HEK293 (cell line): ENCODE measurements around the gene ATAD1.
A peak's percentile ranks its signal among the peaks of the same experiment; 100 is the strongest.

Source experiments
- CTCF ChIP-seq: fragments of 450-650 bp; formaldehyde crosslinking; IDR thresholded peaks from 2 replicates; pipeline ENCODE4 v1.5.1; 2016; ENCODE audit warnings: missing biosample characterization, missing genetic modification characterization
- GLI2 ChIP-seq: fragments of 450-650 bp; formaldehyde crosslinking; IDR thresholded peaks from 2 replicates; pipeline ENCODE4; 2017; ENCODE audit warnings: missing biosample characterization, missing genetic modification characterization, low read depth, borderline replicate concordance
- GLI4 ChIP-seq: fragments of 450-650 bp; formaldehyde crosslinking; IDR thresholded peaks from 2 replicates; pipeline ENCODE4 v1.5.1; 2016; ENCODE audit warnings: missing biosample characterization, missing genetic modification characterization
- OVOL3 ChIP-seq: fragments of 450-650 bp; formaldehyde crosslinking; IDR thresholded peaks from 2 replicates; pipeline ENCODE4 v1.5.1; 2016; ENCODE audit warnings: missing biosample characterization, missing genetic modification characterization
- PBX3 ChIP-seq: sonication (generic); formaldehyde crosslinking; IDR thresholded peaks from 2 replicates; pipeline ENCODE4 v1.8.1; 2022; ENCODE audit warnings: mild to moderate bottlenecking, moderate library complexity, missing genetic modification reagents
- PRDM1 ChIP-seq: fragments of 450-650 bp; formaldehyde crosslinking; IDR thresholded peaks from 2 replicates; pipeline ENCODE4; 2016; ENCODE audit warnings: missing biosample characterization, missing genetic modification characterization
- PRDM10 ChIP-seq: fragments of 450-650 bp; formaldehyde crosslinking; IDR thresholded peaks from 2 replicates; pipeline ENCODE4 v1.5.1; 2016; ENCODE audit warnings: missing biosample characterization, missing genetic modification characterization
- PRDM6 ChIP-seq: fragments of 450-650 bp; formaldehyde crosslinking; IDR thresholded peaks from 2 replicates; pipeline ENCODE4 v1.5.1; 2017; ENCODE audit warnings: missing biosample characterization, missing genetic modification characterization
- SCRT2 ChIP-seq: fragments of 450-650 bp; formaldehyde crosslinking; IDR thresholded peaks from 2 replicates; pipeline ENCODE4 v1.5.1; 2016; ENCODE audit warnings: missing biosample characterization, missing genetic modification characterization
- WT1 ChIP-seq: fragments of 450-650 bp; formaldehyde crosslinking; IDR thresholded peaks from 2 replicates; pipeline ENCODE4 v1.5.1; 2016; ENCODE audit warnings: missing biosample characterization, missing genetic modification characterization
- YY1 ChIP-seq: fragments of 450-650 bp; formaldehyde crosslinking; IDR thresholded peaks from 2 replicates; pipeline ENCODE4 v1.5.1; 2018; ENCODE audit warnings: missing biosample characterization, missing genetic modification characterization
- ZBTB44 ChIP-seq: fragments of 450-650 bp; IDR thresholded peaks from 2 replicates; pipeline ENCODE4 v1.5.1; 2018; ENCODE audit warnings: missing biosample characterization, mild to moderate bottlenecking, missing genetic modification characterization
- ZFP3 ChIP-seq: fragments of 450-650 bp; formaldehyde crosslinking; IDR thresholded peaks from 2 replicates; pipeline ENCODE4 v1.5.1; 2016; ENCODE audit warnings: low read depth, missing biosample characterization, missing genetic modification characterization
- ZNF24 ChIP-seq: fragments of 450-650 bp; formaldehyde crosslinking; IDR thresholded peaks from 2 replicates; pipeline ENCODE4 v1.5.1; 2016; ENCODE audit warnings: missing biosample characterization, missing genetic modification characterization
- ZNF335 ChIP-seq: fragments of 450-650 bp; formaldehyde crosslinking; conservative IDR thresholded peaks from 2 replicates; pipeline ENCODE4 v1.5.1; 2016; ENCODE audit warnings: missing biosample characterization, missing genetic modification characterization
- ZNF341 ChIP-seq: fragments of 450-650 bp; formaldehyde crosslinking; IDR thresholded peaks from 2 replicates; pipeline ENCODE4; 2016; ENCODE audit warnings: low read depth, missing biosample characterization, missing genetic modification characterization
- ZNF433 ChIP-seq: fragments of 450-650 bp; formaldehyde crosslinking; IDR thresholded peaks from 2 replicates; pipeline ENCODE4 v1.5.1; 2016; ENCODE audit warnings: missing biosample characterization, missing genetic modification characterization, low read depth
- ZNF449 ChIP-seq: fragments of 450-650 bp; formaldehyde crosslinking; IDR thresholded peaks from 2 replicates; pipeline ENCODE4 v1.5.1; 2017; ENCODE audit warnings: missing biosample characterization, mild to moderate bottlenecking, missing genetic modification characterization, moderate library complexity
- ZNF560 ChIP-seq: fragments of 450-650 bp; formaldehyde crosslinking; IDR thresholded peaks from 2 replicates; pipeline ENCODE4 v1.5.1; 2017; ENCODE audit warnings: missing biosample characterization, missing genetic modification characterization, borderline replicate concordance
- ZNF596 ChIP-seq: fragments of 450-650 bp; IDR thresholded peaks from 2 replicates; pipeline ENCODE4 v1.5.0; 2018; ENCODE audit warnings: missing biosample characterization, mild to moderate bottlenecking, missing genetic modification characterization, moderate library complexity
- ZNF692 ChIP-seq: fragments of 450-650 bp; formaldehyde crosslinking; IDR thresholded peaks from 2 replicates; pipeline ENCODE4 v1.5.1; 2016; ENCODE audit warnings: missing biosample characterization, missing genetic modification characterization
- ZNF747 ChIP-seq: fragments of 450-650 bp; formaldehyde crosslinking; IDR thresholded peaks from 2 replicates; pipeline ENCODE4 v1.5.1; 2016; ENCODE audit warnings: missing biosample characterization, missing genetic modification characterization
- ZNF776 ChIP-seq: fragments of 450-650 bp; formaldehyde crosslinking; IDR thresholded peaks from 2 replicates; pipeline ENCODE4 v1.5.0; 2017; ENCODE audit warnings: missing biosample characterization, missing genetic modification characterization, borderline replicate concordance
- ZSCAN30 ChIP-seq: fragments of 450-650 bp; IDR thresholded peaks from 2 replicates; pipeline ENCODE4 v1.5.1; 2018; ENCODE audit warnings: missing biosample characterization, mild to moderate bottlenecking, missing genetic modification characterization, moderate library complexity

Gene ATAD1

GRCh38 chr10:87860156-87860795 lies 42.2 kb upstream of the ATAD1 start (continued):
- TF ChIP-seq PRDM10 (tag by site-specific recombination): peak; percentile 44; the same call in 1 of the 2 replicates
- TF ChIP-seq GLI2 (tag by site-specific recombination): no peak
- TF ChIP-seq ZNF560 (tag by site-specific recombination): no peak
- TF ChIP-seq PRDM1 (tag by site-specific recombination): peak; percentile 47
- TF ChIP-seq ZSCAN30 (tag by site-specific recombination): peak; percentile 33; the same call in 1 of the 2 replicates
- TF ChIP-seq PRDM6 (tag by site-specific recombination): 0 out of 2 replicates have a peak, but pooled peaks have one; percentile 18
- TF ChIP-seq WT1: 0 out of 2 replicates have a peak, but pooled peaks have one; percentile 25
- TF ChIP-seq ZNF449 (tag by site-specific recombination): peak; percentile 74
- peak; percentile 67; the same call in 1 of the 2 replicates for TF ChIP-seq ZNF692 (tag by site-specific recombination)
- peak; percentile 86 for TF ChIP-seq CTCF (tag by site-specific recombination)
- TF ChIP-seq ZNF335 (tag by site-specific recombination): peak; percentile 63
- TF ChIP-seq OVOL3: no peak
- no peak for TF ChIP-seq ZNF747 (tag by site-specific recombination)
- TF ChIP-seq PBX3 (CRISPR knock-in tag): no peak
- no peak for TF ChIP-seq ZNF776 (tag by site-specific recombination)
- TF ChIP-seq ZFP3 (tag by site-specific recombination): no peak
- peak; percentile 28; the same call in 1 of the 2 replicates for TF ChIP-seq ZBTB44 (tag by site-specific recombination)
- TF ChIP-seq ZNF596 (tag by site-specific recombination): peak; percentile 63; the same call in 1 of the 2 replicates
- no peak for TF ChIP-seq YY1 (tag by site-specific recombination)
- TF ChIP-seq GLI4: no peak
- peak; percentile 61 for TF ChIP-seq SCRT2 (tag by site-specific recombination)
- no peak for TF ChIP-seq ZNF24
- peak; percentile 67 for TF ChIP-seq ZNF341 (tag by site-specific recombination)
- TF ChIP-seq ZNF433 (tag by site-specific recombination): no peak
